ENCODE data around the gene SLC32A1. TPM values are rescaled to one million over a fixed set of nuclear protein-coding genes. Genes with fewer than 3 reads are reported as not detected.

SLC32A1 gene
- total and polyA plus RNA-seq, 2 of the 13 experiments (the other 11 are each of a cell fraction or from before 2014, with no cell fraction given) = not detected

GRCh38 chr20:38685853-38686473, 38.3 kb upstream of the SLC32A1 start (continued):
- TF ChIP-seq ZNF878 (CRISPR knock-in tag; IDR thresholded peaks at IDR 0.05) (peak; percentile 69; the same call in 1 of the 2 replicates), SKIL (CRISPR knock-in tag; IDR thresholded peaks at IDR 0.05; ENCODE audit: borderline replicate concordance) (0 out of 2 replicates have a peak, but pooled peaks have one; percentile 26), REXO4 (CRISPR knock-in tag; IDR thresholded peaks at IDR 0.05; ENCODE audit: borderline replicate concordance) (peak; percentile 85), ZNF317 (CRISPR knock-in tag; IDR thresholded peaks at IDR 0.05) (peak; percentile 75; the same call in 1 of the 2 replicates), ZNF556 (CRISPR knock-in tag; IDR thresholded peaks at IDR 0.05; ENCODE audit: borderline replicate concordance) (peak; percentile 86; the same call in 1 of the 2 replicates), ZNF547 (CRISPR knock-in tag; IDR thresholded peaks at IDR 0.05) (peak; percentile 68; the same call in 1 of the 2 replicates), ARHGAP35 (CRISPR knock-in tag; IDR thresholded peaks at IDR 0.05; ENCODE audit: borderline replicate concordance) (peak; percentile 94; the same call in 1 of the 2 replicates), DDIT3 (CRISPR knock-in tag; IDR thresholded peaks at IDR 0.05) (no peak; the same call in 1 of the 2 replicates), NR2F2 (IDR thresholded peaks at IDR 0.05; ENCODE audit: borderline replicate concordance, low read depth) (no peak), NFYB (CRISPR knock-in tag; IDR thresholded peaks at IDR 0.05) (no peak), POLR2A (IDR thresholded peaks at IDR 0.05; ENCODE audit: insufficient read depth in 1 of 2, low read depth in 2 of 2, low read length in 2 of 2) (no peak), ZNF484 (CRISPR knock-in tag; IDR thresholded peaks at IDR 0.05; ENCODE audit: borderline replicate concordance, low read depth) (peak; percentile 73; the same call in 1 of the 2 replicates), MXD3 (CRISPR knock-in tag; IDR thresholded peaks at IDR 0.05) (peak; percentile 98), HNRNPUL1 (IDR thresholded peaks at IDR 0.05; ENCODE audit: low read depth, low read length) (no peak), ZBTB1 (CRISPR knock-in tag; IDR thresholded peaks at IDR 0.05; ENCODE audit: borderline replicate concordance) (peak; percentile 82; the same call in 1 of the 2 replicates), ZNF652 (CRISPR knock-in tag; IDR thresholded peaks at IDR 0.05; ENCODE audit: borderline replicate concordance, low read depth) (peak; percentile 76), ZNF282 (IDR thresholded peaks at IDR 0.05; ENCODE audit: partially characterized antibody) (no peak), TCF7L2 (IDR thresholded peaks at IDR 0.05; ENCODE audit: low read depth, low read length) (no peak), ZNF382 (CRISPR knock-in tag; IDR thresholded peaks at IDR 0.05; ENCODE audit: borderline replicate concordance) (no peak), KLF11 (CRISPR knock-in tag; IDR thresholded peaks at IDR 0.05) (peak; percentile 99), HMGXB3 (CRISPR knock-in tag; IDR thresholded peaks at IDR 0.05; ENCODE audit: borderline replicate concordance) (peak; percentile 97), ETV5 (CRISPR knock-in tag; IDR thresholded peaks at IDR 0.05; ENCODE audit: borderline replicate concordance) (peak; percentile 55)
